ENCODE results near the gene GRIP2. TPM values are rescaled to one million over a fixed set of nuclear protein-coding genes. Genes with fewer than 3 reads are reported as not detected.

GRIP2 gene
- total RNA-seq, 1 donor from 2014 or later = 3.3 TPM

DNA sequence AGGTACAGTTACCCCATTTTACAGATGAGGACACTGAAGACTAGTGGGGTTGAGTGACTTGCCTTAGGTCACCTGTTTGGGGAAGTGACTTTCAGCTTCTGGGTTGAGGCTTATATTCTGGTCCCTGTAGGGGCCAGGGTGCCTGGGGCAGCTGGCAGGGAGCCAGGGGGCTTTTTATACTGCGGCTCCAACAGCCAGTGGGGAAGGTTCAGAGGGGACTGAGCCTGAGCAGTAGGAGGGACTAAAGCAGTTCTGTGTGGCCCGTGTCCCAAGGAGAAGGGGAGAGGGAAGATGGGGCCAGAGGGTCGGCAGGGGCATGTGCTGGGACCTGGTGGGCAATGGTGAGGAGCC, 100.0 kb downstream of the GRIP2 start:
- peak overlapping the region; percentile 54 for H3K4me2 ChIP-seq (ENCODE audit: low read length)
- Mint-ChIP-seq H3K4me3 (ENCODE audit: unreplicated experiment) (no peak overlapping the region), H3K9me3 (ENCODE audit: unreplicated experiment) (no peaks in the 10 kb centered on the region), H3K27ac (ENCODE audit: unreplicated experiment) (no peak overlapping the region), H3K27me3 (ENCODE audit: low read depth, unreplicated experiment) (no peaks in the 10 kb centered on the region), H3K36me3 (ENCODE audit: low read depth, unreplicated experiment) (peaks cover 6% of the 10 kb centered on the region), H3K4me1 (ENCODE audit: low read depth, unreplicated experiment) (peaks cover 17% of the 10 kb centered on the region)
- no peak overlapping the region for H3K27ac ChIP-seq (ENCODE audit: low read depth, low read length)
- H4K20me1 ChIP-seq (ENCODE audit: insufficient read depth, low read length) = peaks cover 70% of the 10 kb centered on the region
- no peak overlapping the region for H3K9ac ChIP-seq (ENCODE audit: low read length)
- H3K4me1 ChIP-seq (ENCODE audit: insufficient read depth, low read length) = peaks cover 28% of the 10 kb centered on the region
- H3K4me3 ChIP-seq (ENCODE audit: insufficient read depth, low read depth, low read length) = no peak overlapping the region
- no peaks in the 10 kb centered on the region for H3K36me3 ChIP-seq (ENCODE audit: insufficient read depth, low read length)
- FAIRE-seq = no peak
- no peak for DNase-seq (ENCODE audit: low read depth)
- TF ChIP-seq, protein P1, sequence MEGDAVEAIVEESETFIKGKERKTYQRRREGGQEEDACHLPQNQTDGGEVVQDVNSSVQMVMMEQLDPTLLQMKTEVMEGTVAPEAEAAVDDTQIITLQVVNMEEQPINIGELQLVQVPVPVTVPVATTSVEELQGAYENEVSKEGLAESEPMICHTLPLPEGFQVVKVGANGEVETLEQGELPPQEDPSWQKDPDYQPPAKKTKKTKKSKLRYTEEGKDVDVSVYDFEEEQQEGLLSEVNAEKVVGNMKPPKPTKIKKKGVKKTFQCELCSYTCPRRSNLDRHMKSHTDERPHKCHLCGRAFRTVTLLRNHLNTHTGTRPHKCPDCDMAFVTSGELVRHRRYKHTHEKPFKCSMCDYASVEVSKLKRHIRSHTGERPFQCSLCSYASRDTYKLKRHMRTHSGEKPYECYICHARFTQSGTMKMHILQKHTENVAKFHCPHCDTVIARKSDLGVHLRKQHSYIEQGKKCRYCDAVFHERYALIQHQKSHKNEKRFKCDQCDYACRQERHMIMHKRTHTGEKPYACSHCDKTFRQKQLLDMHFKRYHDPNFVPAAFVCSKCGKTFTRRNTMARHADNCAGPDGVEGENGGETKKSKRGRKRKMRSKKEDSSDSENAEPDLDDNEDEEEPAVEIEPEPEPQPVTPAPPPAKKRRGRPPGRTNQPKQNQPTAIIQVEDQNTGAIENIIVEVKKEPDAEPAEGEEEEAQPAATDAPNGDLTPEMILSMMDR (IDR thresholded peaks at IDR 0.05; ENCODE audit: insufficient read depth, low read depth, low read length) = no peak
- no peak for TF ChIP-seq EZH2 (IDR thresholded peaks at IDR 0.05; ENCODE audit: insufficient read depth, low read length)
- no peak overlapping the region for H2AFZ ChIP-seq (ENCODE audit: low read depth, low read length)
- no peaks in the 10 kb centered on the region for H3K27me3 ChIP-seq (ENCODE audit: insufficient read depth, low read length)
- no peaks in the 10 kb centered on the region for H3K9me3 ChIP-seq (ENCODE audit: insufficient read depth, low read depth, low read length)
- peaks cover 15% of the 10 kb centered on the region for H3K79me2 ChIP-seq (ENCODE audit: insufficient read depth, low read length)

DNA sequence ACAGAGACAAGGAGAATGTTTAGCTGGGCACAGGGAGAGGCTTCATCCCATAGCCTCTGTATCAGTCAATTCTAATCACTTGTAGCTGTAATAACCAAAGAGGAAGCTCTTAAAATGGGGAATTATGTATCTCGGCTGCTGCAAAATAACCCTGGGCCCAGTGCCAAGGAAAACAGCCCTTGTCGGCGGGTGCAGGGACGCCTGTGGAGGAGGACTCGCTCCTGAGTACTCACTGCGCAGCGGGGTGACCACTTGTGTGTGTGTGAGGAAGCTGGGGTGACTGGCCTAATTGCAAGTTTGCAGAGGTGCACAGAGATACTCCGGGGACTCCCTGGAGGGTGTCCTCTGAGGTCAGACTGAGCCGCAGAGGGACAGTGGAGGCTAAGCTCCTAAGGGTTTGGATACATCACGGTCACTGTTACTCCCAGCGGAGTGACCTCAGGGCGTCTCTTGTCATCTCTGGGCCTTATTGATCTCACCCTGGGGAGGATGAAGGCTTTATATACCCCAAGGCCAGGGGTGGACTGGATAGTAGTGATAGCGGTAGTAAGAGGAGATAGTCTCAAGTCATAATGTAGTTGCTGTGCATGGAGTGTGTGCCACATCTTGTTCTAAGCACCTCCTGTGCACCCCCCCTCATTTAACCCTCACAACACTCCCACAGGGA, 100.5 kb downstream of the GRIP2 start:
- H3K9ac ChIP-seq (ENCODE audit: low read length) = no peak overlapping the region
- H4K20me1 ChIP-seq (ENCODE audit: insufficient read depth, low read length) = peaks cover 73% of the 10 kb centered on the region
- H2AFZ ChIP-seq (ENCODE audit: low read depth, low read length) = no peak overlapping the region
- Mint-ChIP-seq H3K36me3 (ENCODE audit: low read depth, unreplicated experiment) (peaks cover 6% of the 10 kb centered on the region), H3K4me1 (ENCODE audit: low read depth, unreplicated experiment) (peaks cover 20% of the 10 kb centered on the region), H3K27me3 (ENCODE audit: low read depth, unreplicated experiment) (no peaks in the 10 kb centered on the region), H3K9me3 (ENCODE audit: unreplicated experiment) (no peaks in the 10 kb centered on the region), H3K4me3 (ENCODE audit: unreplicated experiment) (no peak overlapping the region), H3K27ac (ENCODE audit: unreplicated experiment) (no peak overlapping the region)
- H3K4me2 ChIP-seq (ENCODE audit: low read length) = peak overlapping the region; percentile 54
- H3K27ac ChIP-seq (ENCODE audit: low read depth, low read length) = no peak overlapping the region
- TF ChIP-seq EZH2 (IDR thresholded peaks at IDR 0.05; ENCODE audit: insufficient read depth, low read length) = no peak
- TF ChIP-seq, protein P1 (IDR thresholded peaks at IDR 0.05; ENCODE audit: insufficient read depth, low read depth, low read length) = no peak
- H3K4me3 ChIP-seq (ENCODE audit: insufficient read depth, low read depth, low read length) = no peak overlapping the region
- DNase-seq (ENCODE audit: low read depth) = no peak
- H3K79me2 ChIP-seq (ENCODE audit: insufficient read depth, low read length) = peaks cover 20% of the 10 kb centered on the region
- H3K9me3 ChIP-seq (ENCODE audit: insufficient read depth, low read depth, low read length) = no peaks in the 10 kb centered on the region
- peaks cover 34% of the 10 kb centered on the region for H3K4me1 ChIP-seq (ENCODE audit: insufficient read depth, low read length)
- H3K36me3 ChIP-seq (ENCODE audit: insufficient read depth, low read length) = no peaks in the 10 kb centered on the region
- no peaks in the 10 kb centered on the region for H3K27me3 ChIP-seq (ENCODE audit: insufficient read depth, low read length)
- no peak for FAIRE-seq

Other genes with a start within 250 kb of the GRIP2 start
- 18.6 and 24.2 TPM in 2 replicates for gene SLC6A6, start 137.7 kb downstream of the GRIP2 start, total RNA-seq
- 17.4 and 19.9 TPM in 2 replicates for gene CCDC174, start 111.4 kb upstream of the GRIP2 start, total RNA-seq
- gene C3orf20, start 134.8 kb upstream of the GRIP2 start, total RNA-seq = 0.16 TPM in 1 of 2 replicates, not detected in the other

All from astrocyte (in vitro differentiated cells and primary cell).